Fibroblast of lung (primary cell): ENCODE data around the gene TTC33. TPM values are rescaled to one million over a fixed set of nuclear protein-coding genes. Genes with fewer than 3 reads are reported as not detected.
"Not testable (repeated sequence)": the region's sequence is repeated elsewhere in the genome, so short reads cannot be mapped to it uniquely, and the experiment has no call there.

ENCODE experiments used
- DNase-seq, 2 donors: peaks; one replicate each; pipeline versions ENCODE4 v3.0.0 to v3.0.0-alpha.2; 2010; ENCODE audit warnings: low read depth in 2 of 2
- H2AFZ ChIP-seq: 2 replicates; pipeline ENCODE4 v1.5.1; 2012; ENCODE audit warnings: low read length, control low read depth, inconsistent platforms
- H3K27ac ChIP-seq: 2 replicates; pipeline ENCODE4 v1.5.1; 2011; ENCODE audit warnings: low read length, control low read depth; ENCODE audit not compliant: insufficient read depth
- H3K27me3 ChIP-seq: 2 replicates; pipeline ENCODE4 v1.5.1; 2011; ENCODE audit warnings: mild to moderate bottlenecking, low read length; ENCODE audit not compliant: control insufficient read depth, insufficient read depth
- H3K36me3 ChIP-seq: 2 replicates; pipeline ENCODE4 v1.5.1; 2011; ENCODE audit warnings: low read length; ENCODE audit not compliant: control insufficient read depth, insufficient read depth
- H3K4me1 ChIP-seq: 2 replicates; pipeline ENCODE4 v1.5.1; 2011; ENCODE audit warnings: low read length; ENCODE audit not compliant: control insufficient read depth, insufficient read depth; ENCODE audit errors: extremely low read depth
- H3K4me2 ChIP-seq: 2 replicates; pipeline ENCODE4 v1.5.1; 2011; ENCODE audit warnings: low read length, control low read depth; ENCODE audit not compliant: insufficient read depth; ENCODE audit errors: extremely low read depth
- H3K4me3 ChIP-seq, 4 experiments: fragments of 200-600 bp in 1 of 4; sonication (generic) in 1 of 4; replicated peaks in 1 of 4; 2 replicates each; pipeline ENCODE4 v1.5.1; 2011 to 2016; ENCODE audit warnings: low read length in 4 of 4, low read depth in 3 of 4, mild to moderate bottlenecking in 3 of 4, control low read depth in 2 of 4, inconsistent platforms in 1 of 4, mixed read lengths in 1 of 4; ENCODE audit not compliant: insufficient read depth in 1 of 4; ENCODE audit errors: control extremely low read depth in 1 of 4
- H3K79me2 ChIP-seq: 2 replicates; pipeline ENCODE4 v1.5.1; 2012; ENCODE audit warnings: mild to moderate bottlenecking, low read length, inconsistent platforms; ENCODE audit not compliant: control insufficient read depth, insufficient read depth
- H3K9ac ChIP-seq: 2 replicates; pipeline ENCODE4 v1.5.1; 2011; ENCODE audit warnings: mild to moderate bottlenecking, low read length, control low read depth; ENCODE audit not compliant: insufficient read depth
- H3K9me3 ChIP-seq: 2 replicates; pipeline ENCODE4 v1.5.1; 2012; ENCODE audit warnings: low read depth, low read length; ENCODE audit not compliant: control insufficient read depth, insufficient read depth
- H4K20me1 ChIP-seq: 2 replicates; pipeline ENCODE4 v1.5.1; 2011; ENCODE audit warnings: low read length; ENCODE audit not compliant: control insufficient read depth, insufficient read depth; ENCODE audit errors: extremely low read depth
- CTCF ChIP-seq, 2 donors: IDR thresholded peaks in 1 of 2; conservative IDR thresholded peaks in 1 of 2; 1 replicate in 1 of 2; 2 replicates in 1 of 2; pipeline ENCODE4 v1.5.1; 2011 to 2012; ENCODE audit warnings: low read length in 2 of 2, control low read depth in 1 of 2, inconsistent platforms in 1 of 2, low read depth in 1 of 2, mild to moderate bottlenecking in 1 of 2
- EZH2 ChIP-seq: IDR thresholded peaks from 2 replicates; pipeline ENCODE4 v1.5.1; 2012; ENCODE audit warnings: low read length, control low read depth, mild to moderate bottlenecking; ENCODE audit errors: missing control alignments
- polyA plus RNA-seq, 2 donors: library from polyadenylated mRNA; depleted of rRNA in 1 of 2; stranded (reverse) in 1 of 2; unstranded in 1 of 2; fragments of >200 nt; gene quantifications; 2 replicates each; pipeline ENCODE4 v1.2.1, GENCODE V29; 2011 to 2012; ENCODE audit warnings: missing spikeins in 1 of 2
- total RNA-seq: library from RNA; depleted of rRNA; stranded (reverse); fragments of >200 nt; gene quantifications from 2 replicates; pipeline ENCODE4 v1.2.1, GENCODE V29; 2014

TTC33 gene
- total and polyA plus RNA-seq, 2 donors (not counting 1 experiment from before 2014, with no cell fraction given), result 8.7 to 16.3 TPM

GRCh38 chr5:40648150-40648549, 107.6 kb downstream of the TTC33 start:
- H2AFZ ChIP-seq, result no peak overlapping the region
- H3K4me3 ChIP-seq, result no peak overlapping the region
- no peak overlapping the region for H3K9ac ChIP-seq
- H3K4me1 ChIP-seq, result no peaks in the 10 kb centered on the region
- no peaks in the 10 kb centered on the region for H3K27me3 ChIP-seq
- H3K36me3 ChIP-seq, result no peaks in the 10 kb centered on the region
- no peaks in the 10 kb centered on the region for H4K20me1 ChIP-seq
- H3K9me3 ChIP-seq, result no peaks in the 10 kb centered on the region
- no peak for TF ChIP-seq CTCF (conservative IDR thresholded peaks at IDR 0.05 in 1 of 2, IDR thresholded peaks at IDR 0.05 in 1 of 2; ENCODE audit: low read depth in 1 of 2, low read length in 2 of 2)
- no peak for TF ChIP-seq EZH2
- no peak overlapping the region for H3K4me2 ChIP-seq
- no peak for DNase-seq
- H3K79me2 ChIP-seq, result no peaks in the 10 kb centered on the region
- no peak overlapping the region for H3K27ac ChIP-seq

GRCh38 chr5:40646266-40646665, 109.5 kb downstream of the TTC33 start:
- no peak for TF ChIP-seq CTCF (conservative IDR thresholded peaks at IDR 0.05 in 1 of 2, IDR thresholded peaks at IDR 0.05 in 1 of 2; ENCODE audit: low read depth in 1 of 2, low read length in 2 of 2)
- TF ChIP-seq EZH2, result no peak
- no peak overlapping the region for H3K27ac ChIP-seq
- no peaks in the 10 kb centered on the region for H3K4me1 ChIP-seq
- H3K4me3 ChIP-seq, result no peak overlapping the region
- no peak for DNase-seq
- H3K79me2 ChIP-seq, result no peaks in the 10 kb centered on the region
- no peak overlapping the region for H2AFZ ChIP-seq
- H3K9ac ChIP-seq, result no peak overlapping the region
- no peaks in the 10 kb centered on the region for H3K9me3 ChIP-seq
- H3K4me2 ChIP-seq, result no peak overlapping the region
- H3K27me3 ChIP-seq, result no peaks in the 10 kb centered on the region
- H4K20me1 ChIP-seq, result no peaks in the 10 kb centered on the region
- no peaks in the 10 kb centered on the region for H3K36me3 ChIP-seq

GRCh38 chr5:40639531-40639930, 116.2 kb downstream of the TTC33 start:
- H3K4me3 ChIP-seq, H2AFZ ChIP-seq, H3K79me2 ChIP-seq, H3K9me3 ChIP-seq, H4K20me1 ChIP-seq, H3K27me3 ChIP-seq, H3K4me2 ChIP-seq, H3K36me3 ChIP-seq, H3K9ac ChIP-seq, H3K27ac ChIP-seq, H3K4me1 ChIP-seq, DNase-seq: not testable (repeated sequence)

GRCh38 chr5:40634593-40634992, 121.2 kb downstream of the TTC33 start:
- no peak for DNase-seq
- Histone ChIP-seq H3K4me3 (no peak overlapping the region), H3K27me3 (no peaks in the 10 kb centered on the region), H3K36me3 (no peaks in the 10 kb centered on the region), H3K4me2 (no peak overlapping the region), H3K27ac (no peak overlapping the region), H3K79me2 (no peaks in the 10 kb centered on the region), H2AFZ (no peak overlapping the region), H3K9me3 (no peaks in the 10 kb centered on the region), H3K9ac (no peak overlapping the region), H4K20me1 (no peaks in the 10 kb centered on the region), H3K4me1 (no peaks in the 10 kb centered on the region)
- no peak for TF ChIP-seq EZH2
- no peak for TF ChIP-seq CTCF (conservative IDR thresholded peaks at IDR 0.05 in 1 of 2, IDR thresholded peaks at IDR 0.05 in 1 of 2; ENCODE audit: low read depth in 1 of 2, low read length in 2 of 2)
